Ovary (tissue), 9 donors: Measurements from ENCODE around the gene KCNMA1. TPM values are rescaled to one million over a fixed set of nuclear protein-coding genes. Genes with fewer than 3 reads are reported as not detected.
"Not testable (repeated sequence)": the region's sequence is repeated elsewhere in the genome, so short reads cannot be mapped to it uniquely, and the experiment has no call there.

Experiments used
- DNase-seq, 5 donors: peaks; one replicate each; pipeline ENCODE4 v3.0.0-alpha.2; 2019 to 2020
- H3K27ac ChIP-seq, 2 donors: fragments of 200-600 bp; one replicate each; pipeline versions ENCODE4 v1.5.1 to v1.8.0; 2019 to 2022
- H3K27me3 ChIP-seq: fragments of 200-600 bp; one replicate; pipeline ENCODE4 v1.8.0; 2022
- H3K36me3 ChIP-seq: fragments of 200-600 bp; sonication (generic); one replicate; pipeline ENCODE4 v1.5.1; 2019
- H3K4me1 ChIP-seq: one replicate; pipeline ENCODE4 v1.8.1; 2013; ENCODE audit warnings: mild to moderate bottlenecking, moderate library complexity; ENCODE audit not compliant: insufficient read depth
- H3K4me3 ChIP-seq: fragments of 200-600 bp; sonication (generic); one replicate; pipeline ENCODE4 v1.5.1; 2017
- H3K9me3 ChIP-seq, 2 donors: fragments of 200-600 bp in 1 of 2; sonication (generic) in 1 of 2; one replicate each; pipeline versions ENCODE4 v1.5.1 to v1.8.1; 2013 to 2019; ENCODE audit warnings: mild to moderate bottlenecking in 1 of 2, moderate library complexity in 1 of 2
- EP300 ChIP-seq: sonication (generic); formaldehyde crosslinking; IDR thresholded peaks from one replicate; pipeline ENCODE4 v1.6.1; 2017; ENCODE audit warnings: antibody characterized with exemption
- POLR2A ChIP-seq: fragments of 450-650 bp; IDR thresholded peaks from one replicate; pipeline ENCODE4 v1.6.1; 2017; ENCODE audit warnings: antibody characterized with exemption, mild to moderate bottlenecking, moderate library complexity
- WGBS, 3 donors: extraction: QIAGEN DNeasy Blood & Tissue Kit in 1 of 3; methylation state at CpG; one replicate each; pipeline versions ENCODE4 v1.1.5 to v1.1.7; 2013 to 2017; 5-methylcytosine and 5-hydroxymethylcytosine counted together
- intact Hi-C, 4 donors: fragments of 100-400 bp; cut with DNase I; formaldehyde crosslinking; loops; one replicate each; pipeline versions ENCODE4 v1.11.0 to v1.15.1; 2022 to 2023
- polyA plus RNA-seq, 2 donors: library from polyadenylated mRNA; stranded (reverse); fragments of 200-250 nt in 1 of 2; fragments of 350-450 nt in 1 of 2; fragmentation: Illumina TruSeq in 1 of 2; extraction: RNeasy Lipid Tissue Mini Kit (QIAGEN cat#74804) in 1 of 2; gene quantifications; one replicate each; pipeline ENCODE4 v1.2.3, GENCODE V29; 2013 to 2014
- total RNA-seq, 7 donors: library from RNA; depleted of rRNA in 2 of 7; stranded (reverse); fragments of >200 nt in 2 of 7; fragmentation: NEBNext Ultra II Directional in 3 of 7; extraction: Animal tissue kit (Norgen Biotek cat#: 25700) in 3 of 7; gene quantifications; one replicate each; pipeline versions ENCODE4 v1.1.0 to v1.2.4, GENCODE V29; 2016 to 2023
- TF ChIP-seq, protein P1 (sequence below), 3 donors: fragments of 450-650 bp in 2 of 3; fragments of 200-600 bp in 1 of 3; IDR thresholded peaks; one replicate each; pipeline versions ENCODE4 v1.5.1 to v1.8.0; 2016 to 2022; ENCODE audit warnings: antibody characterized with exemption in 3 of 3, mild to moderate bottlenecking in 1 of 3
- donor health status: DM: no; HTN: no; CAD: no; lungs with moderate emphysema.
- donor health status: DM: no; HTN: no; CAD: no.
- donor health status: Bipolar disorder and iron deficiency.
- donor health status: DM: yes; HTN: yes; CAD: no.
- donor health status: DM: no; HTN: no; CAD: no.
- donor health status: DM: yes; HTN: yes; CAD: no.

KCNMA1 gene
- total and polyA plus RNA-seq, 9 donors = 7.0 to 83.8 (median 25.1) TPM

DNA sequence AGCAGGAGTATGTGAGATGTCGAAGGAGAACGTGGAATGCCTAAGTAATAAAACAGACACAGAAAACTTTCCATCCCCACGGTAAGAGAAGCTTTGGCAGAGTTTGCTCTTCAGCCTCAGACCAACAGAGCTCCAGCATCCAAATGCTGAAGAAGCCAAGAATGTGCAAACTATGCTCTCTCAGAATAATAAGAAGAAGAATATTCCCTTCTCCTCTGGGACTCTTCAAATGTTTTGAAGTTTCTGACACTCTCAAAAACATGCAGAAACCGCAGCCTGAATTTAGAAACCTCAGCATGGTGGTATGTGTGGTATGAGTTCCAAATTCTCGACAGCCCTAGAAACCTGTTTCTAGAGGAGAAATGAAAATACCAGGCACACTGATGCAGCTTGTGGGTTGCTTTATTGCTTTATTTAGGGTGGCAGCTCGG, 113.3 kb downstream of the KCNMA1 start:
- Histone ChIP-seq H3K9me3 (no peaks in the 10 kb centered on the region), H3K4me3 (no peak overlapping the region), H3K27me3 (no peaks in the 10 kb centered on the region), H3K36me3 (no peaks in the 10 kb centered on the region), H3K27ac (no peak overlapping the region), H3K4me1 (peaks cover 1% of the 10 kb centered on the region)
- intact Hi-C loops = loop anchor here in 1 of 4 donors (10.0 kb wide), 1 partner anchor 359 kb away; no protein-coding TSS in a partner anchor
- TF ChIP-seq POLR2A (no peak), EP300 (no peak)
- TF ChIP-seq, protein P1, sequence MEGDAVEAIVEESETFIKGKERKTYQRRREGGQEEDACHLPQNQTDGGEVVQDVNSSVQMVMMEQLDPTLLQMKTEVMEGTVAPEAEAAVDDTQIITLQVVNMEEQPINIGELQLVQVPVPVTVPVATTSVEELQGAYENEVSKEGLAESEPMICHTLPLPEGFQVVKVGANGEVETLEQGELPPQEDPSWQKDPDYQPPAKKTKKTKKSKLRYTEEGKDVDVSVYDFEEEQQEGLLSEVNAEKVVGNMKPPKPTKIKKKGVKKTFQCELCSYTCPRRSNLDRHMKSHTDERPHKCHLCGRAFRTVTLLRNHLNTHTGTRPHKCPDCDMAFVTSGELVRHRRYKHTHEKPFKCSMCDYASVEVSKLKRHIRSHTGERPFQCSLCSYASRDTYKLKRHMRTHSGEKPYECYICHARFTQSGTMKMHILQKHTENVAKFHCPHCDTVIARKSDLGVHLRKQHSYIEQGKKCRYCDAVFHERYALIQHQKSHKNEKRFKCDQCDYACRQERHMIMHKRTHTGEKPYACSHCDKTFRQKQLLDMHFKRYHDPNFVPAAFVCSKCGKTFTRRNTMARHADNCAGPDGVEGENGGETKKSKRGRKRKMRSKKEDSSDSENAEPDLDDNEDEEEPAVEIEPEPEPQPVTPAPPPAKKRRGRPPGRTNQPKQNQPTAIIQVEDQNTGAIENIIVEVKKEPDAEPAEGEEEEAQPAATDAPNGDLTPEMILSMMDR (IDR thresholded peaks at IDR 0.05) = no peak
- 5 to 7% (median 6%) methylated on average over 6 of the region's 6 CpGs for WGBS, 3 donors
- no peak for DNase-seq

DNA sequence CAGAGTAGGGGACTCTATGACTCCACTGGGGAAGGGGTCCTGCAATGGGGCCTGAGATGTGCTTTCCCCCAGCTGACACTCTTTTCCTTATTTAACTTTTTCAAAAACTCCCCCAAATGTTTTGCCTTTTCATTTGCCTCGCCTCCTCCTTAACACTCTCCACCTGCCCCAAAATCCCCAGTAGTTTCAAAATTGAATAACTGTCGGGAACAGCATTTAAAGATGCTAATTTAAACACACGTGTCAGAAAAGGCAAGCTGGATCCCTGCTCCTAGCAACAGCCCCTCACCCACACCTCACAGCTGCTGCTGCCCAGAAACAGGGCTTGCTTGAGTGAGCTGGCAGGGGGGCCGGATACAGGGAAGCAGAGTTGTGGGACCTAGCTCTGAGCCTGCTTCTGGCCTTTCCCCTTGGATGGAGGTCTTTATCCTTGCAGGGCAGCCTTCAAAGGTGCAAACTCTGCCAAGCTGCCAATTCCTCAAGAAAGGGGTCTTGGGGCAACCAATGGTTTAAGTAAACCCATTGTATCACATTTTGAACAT, 115.3 kb downstream of the KCNMA1 start:
- Histone ChIP-seq H3K9me3 (no peaks in the 10 kb centered on the region), H3K4me1 (peaks cover 1% of the 10 kb centered on the region), H3K27me3 (no peaks in the 10 kb centered on the region), H3K27ac (no peak overlapping the region), H3K36me3 (no peaks in the 10 kb centered on the region), H3K4me3 (no peak overlapping the region)
- 82 to 83% (median 82%) methylated on average over 4 of the region's 4 CpGs for WGBS, 3 donors
- DNase-seq = no peak
- intact Hi-C loops = loop anchor here in 1 of 4 donors (10.0 kb wide), 1 partner anchor 358 kb away; no protein-coding TSS in a partner anchor
- TF ChIP-seq, protein P1 (IDR thresholded peaks at IDR 0.05) = no peak
- TF ChIP-seq POLR2A (no peak), EP300 (no peak)

DNA sequence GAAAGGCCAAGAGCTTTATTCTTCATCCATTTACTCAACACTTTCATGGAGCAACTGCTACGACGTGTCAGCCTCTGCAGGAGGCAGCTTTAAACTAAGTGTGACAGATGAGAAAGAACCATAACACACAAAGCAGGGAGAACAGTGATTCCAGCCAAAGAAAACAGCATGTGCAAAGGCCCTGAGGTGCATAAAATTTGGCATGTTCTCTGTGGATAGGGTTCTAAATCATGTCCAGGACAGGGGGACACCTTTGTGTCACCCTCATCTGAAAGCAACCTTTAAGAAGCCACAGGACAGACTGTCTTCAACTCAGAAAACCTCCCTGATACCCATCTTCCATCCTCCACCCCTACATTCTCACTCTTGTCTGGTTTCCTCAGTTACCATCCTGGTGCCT, 116.6 kb downstream of the KCNMA1 start:
- Histone ChIP-seq H3K36me3 (no peaks in the 10 kb centered on the region), H3K27me3 (no peaks in the 10 kb centered on the region), H3K27ac (no peak overlapping the region), H3K9me3 (no peaks in the 10 kb centered on the region), H3K4me3 (no peak overlapping the region), H3K4me1 (peaks cover 1% of the 10 kb centered on the region)
- intact Hi-C loops = loop anchor here in 1 of 4 donors (10.0 kb wide), 1 partner anchor 356 kb away; no protein-coding TSS in a partner anchor
- WGBS, 3 donors = 92 to 98% (median 98%) methylated on average over 2 of the region's 2 CpGs
- TF ChIP-seq, protein P1 (IDR thresholded peaks at IDR 0.05) = no peak
- TF ChIP-seq POLR2A = no peak
- DNase-seq = no peak

DNA sequence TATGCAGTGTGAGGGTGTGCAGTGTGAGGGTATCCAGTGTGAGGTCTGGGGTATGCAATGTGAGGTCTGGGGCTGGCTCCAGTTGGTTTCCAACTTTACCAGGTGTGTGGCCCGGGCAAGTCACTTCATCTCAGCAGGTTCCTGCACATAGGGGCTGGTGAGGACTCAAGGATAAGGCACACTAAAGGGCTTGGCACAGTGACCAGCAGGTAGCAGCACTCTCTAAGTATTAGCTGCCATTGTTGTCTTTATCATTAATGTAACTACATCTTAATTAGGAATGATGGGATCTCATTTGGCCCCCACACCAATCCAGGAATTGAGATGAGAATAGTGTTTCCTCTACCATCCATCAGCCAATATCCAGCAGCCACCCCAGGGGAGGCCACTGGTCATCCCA, 117.3 kb downstream of the KCNMA1 start:
- Histone ChIP-seq H3K4me1 (peaks cover 1% of the 10 kb centered on the region), H3K9me3 (no peaks in the 10 kb centered on the region), H3K36me3 (no peaks in the 10 kb centered on the region), H3K4me3 (no peak overlapping the region), H3K27me3 (no peaks in the 10 kb centered on the region), H3K27ac (no peak overlapping the region)
- DNase-seq = no peak
- intact Hi-C loops = loop anchor here in 1 of 4 donors (10.0 kb wide), 1 partner anchor 355 kb away; no protein-coding TSS in a partner anchor
- WGBS, 3 donors = 85 to 94% (median 90%) methylated on average over 1 of the region's 1 CpG
- TF ChIP-seq, protein P1 (IDR thresholded peaks at IDR 0.05) = no peak
- no peak for TF ChIP-seq EP300
- TF ChIP-seq POLR2A = no peak

DNA sequence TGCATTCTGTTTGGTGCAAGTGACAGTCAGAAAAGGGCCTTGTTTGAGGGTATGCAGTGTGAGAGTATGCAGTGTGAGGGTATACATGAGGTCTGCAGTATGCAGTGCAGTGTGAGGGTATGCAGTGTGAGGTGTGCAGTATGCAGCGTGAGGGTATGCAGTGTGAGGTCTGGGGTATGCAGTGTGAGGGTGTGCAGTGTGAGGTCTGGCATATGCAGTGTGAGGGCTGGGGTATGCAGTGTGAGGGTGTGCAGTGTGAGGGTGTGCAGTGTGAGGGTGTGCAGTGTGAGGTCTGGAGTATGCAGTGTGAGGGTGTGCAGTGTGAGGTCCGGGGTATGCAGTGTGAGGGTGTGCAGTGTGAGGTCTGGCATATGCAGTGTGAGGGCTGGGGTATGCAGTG, 117.8 kb downstream of the KCNMA1 start:
- WGBS, 3 donors = 58 to 88% (median 66%) methylated on average over 2 of the region's 2 CpGs

More for the DNA sequence above, 117.8 kb downstream of the KCNMA1 start:
- H3K27me3 ChIP-seq, H3K36me3 ChIP-seq, DNase-seq, H3K4me3 ChIP-seq, H3K4me1 ChIP-seq, H3K27ac ChIP-seq, H3K9me3 ChIP-seq: not testable (repeated sequence)
- intact Hi-C loops = loop anchor here in 1 of 4 donors (10.0 kb wide), 1 partner anchor 355 kb away; no protein-coding TSS in a partner anchor
